C4-2B (cell line): ENCODE measurements around the gene SOX5.

Experiments used
- H3K27ac ChIP-seq: fragments of 450-650 bp; 2 replicates; pipeline ENCODE4 v1.5.1; 2017
- CTCF ChIP-seq: fragments of 450-650 bp; conservative IDR thresholded peaks from 2 replicates; pipeline ENCODE4 v1.5.1; 2017; ENCODE audit warnings: mild to moderate bottlenecking
- ZFX ChIP-seq: fragments of 450-650 bp; IDR thresholded peaks from 2 replicates; pipeline ENCODE4 v1.6.1; 2017

The SOX5 gene

GRCh38 chr12:23542187-23542586, 407.3 kb downstream of the SOX5 start:
- TF ChIP-seq CTCF (no peak), ZFX (no peak)
- no peak overlapping the region for H3K27ac ChIP-seq

GRCh38 chr12:23540572-23540971, 408.9 kb downstream of the SOX5 start:
- TF ChIP-seq ZFX (no peak), CTCF (no peak)
- H3K27ac ChIP-seq: no peak overlapping the region

GRCh38 chr12:23536293-23536692, 413.2 kb downstream of the SOX5 start:
- TF ChIP-seq CTCF: no peak
- TF ChIP-seq ZFX: no peak
- H3K27ac ChIP-seq: no peak overlapping the region

- TF ChIP-seq ZFX: no peak
- no peak for TF ChIP-seq CTCF
- H3K27ac ChIP-seq: no peak overlapping the region
These were observed 414.0 kb downstream of the SOX5 start for GRCh38 chr12:23535441-23535840.

GRCh38 chr12:23534196-23534595, 415.3 kb downstream of the SOX5 start:
- no peak for TF ChIP-seq ZFX
- no peak for TF ChIP-seq CTCF
- no peak overlapping the region for H3K27ac ChIP-seq

GRCh38 chr12:23533699-23534098, 415.8 kb downstream of the SOX5 start:
- no peak overlapping the region for H3K27ac ChIP-seq
- TF ChIP-seq ZFX: no peak
- no peak; the same call in 1 of the 2 replicates for TF ChIP-seq CTCF

GRCh38 chr12:23533265-23533664, 416.2 kb downstream of the SOX5 start:
- H3K27ac ChIP-seq: no peak overlapping the region
- TF ChIP-seq ZFX: no peak

- TF ChIP-seq CTCF: peak; percentile 17
- no peak for TF ChIP-seq ZFX
- H3K27ac ChIP-seq: no peak overlapping the region
These were observed 421.2 kb downstream of the SOX5 start for GRCh38 chr12:23528316-23528715.
